SK-N-DZ (cell line): ENCODE results near the gene DGKH.
"Not testable (repeated sequence)": the region's sequence is repeated elsewhere in the genome, so short reads cannot be mapped to it uniquely, and the experiment has no call there.

ENCODE experiments used
- DNase-seq: peaks from one replicate; pipeline ENCODE4 v3.0.0-alpha.2; 2015; ENCODE audit warnings: low spot score

The DGKH gene

GRCh38 chr13:42164557-42165125 is 116.2 kb downstream of the DGKH start:
- no peak for DNase-seq

- no peak for DNase-seq
These were observed 120.0 kb downstream of the DGKH start for GRCh38 chr13:42168496-42168895.

- DNase-seq: no peak
These were observed 121.6 kb downstream of the DGKH start for GRCh38 chr13:42170029-42170428.

DNA sequence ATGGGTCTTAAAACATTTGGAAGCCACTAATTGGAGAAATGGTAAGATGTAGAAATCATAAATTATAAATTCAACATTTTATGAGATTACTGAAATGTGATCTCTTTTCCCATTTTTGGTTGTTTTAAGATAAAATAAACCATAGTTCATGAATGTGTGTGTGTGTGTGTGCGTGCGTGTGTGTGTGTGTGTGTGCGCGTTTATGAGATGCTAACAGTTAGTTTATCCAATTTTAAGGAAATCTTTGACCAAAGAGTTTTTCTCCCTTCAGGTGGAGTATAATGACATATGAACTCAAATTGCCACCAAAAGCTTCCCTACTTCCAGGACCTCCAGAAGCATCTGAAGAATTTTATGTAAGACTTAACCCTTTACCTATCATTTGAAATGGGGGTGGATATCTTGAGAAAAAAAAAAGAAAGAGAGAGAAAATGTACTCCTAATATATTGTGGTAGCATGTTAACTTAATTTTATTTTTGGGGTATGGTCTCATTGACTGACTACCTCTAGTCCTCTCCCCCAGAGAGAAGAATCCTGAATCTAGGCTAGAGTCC is 125.4 kb downstream of the DGKH start:
- DNase-seq: no peak

DNA sequence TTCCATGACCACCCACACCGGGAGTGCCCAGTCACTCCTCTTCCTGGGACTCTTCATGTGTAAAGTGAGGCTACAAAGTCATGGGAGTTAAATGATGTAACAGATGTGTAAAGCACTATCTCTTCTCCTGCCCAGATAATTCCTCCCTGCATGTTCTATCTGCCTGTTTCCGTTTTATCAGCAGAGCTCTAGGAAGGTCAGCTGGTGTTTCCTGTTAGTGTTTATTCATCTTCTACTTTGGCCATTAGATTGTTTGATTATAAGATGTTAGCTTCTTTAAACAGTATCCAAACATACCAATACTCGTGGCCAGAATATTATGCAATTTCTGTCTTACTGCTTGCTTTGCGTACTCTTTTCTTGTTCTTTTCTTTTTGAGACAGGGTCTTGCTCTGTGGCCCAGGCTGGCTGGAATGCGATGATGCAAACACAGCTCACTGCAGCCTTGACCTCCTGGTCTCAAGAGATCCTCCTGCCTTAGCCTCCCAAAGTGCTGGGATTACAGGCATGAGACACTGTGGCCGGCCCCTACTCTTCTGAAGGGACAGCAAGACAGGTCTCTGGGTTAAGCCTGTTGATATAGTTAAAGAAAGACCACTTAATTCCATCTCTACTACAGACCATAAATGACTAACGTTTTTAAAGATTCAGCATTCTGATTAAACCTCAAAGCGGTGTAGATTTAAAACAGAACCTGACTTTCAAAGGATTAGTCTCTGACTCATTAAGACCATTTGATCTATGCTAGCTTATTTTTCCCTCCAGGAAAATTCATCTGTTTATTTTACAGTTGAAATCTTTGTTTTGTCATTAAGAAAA is 126.1 kb downstream of the DGKH start:
- no peak for DNase-seq

- no peak for DNase-seq
These were observed 127.8 kb downstream of the DGKH start for GRCh38 chr13:42176294-42176693.

- no peak for DNase-seq
These were observed 128.7 kb downstream of the DGKH start for GRCh38 chr13:42177189-42177588.

GRCh38 chr13:42181381-42181953 is 133.0 kb downstream of the DGKH start:
- no peak for DNase-seq

DNA sequence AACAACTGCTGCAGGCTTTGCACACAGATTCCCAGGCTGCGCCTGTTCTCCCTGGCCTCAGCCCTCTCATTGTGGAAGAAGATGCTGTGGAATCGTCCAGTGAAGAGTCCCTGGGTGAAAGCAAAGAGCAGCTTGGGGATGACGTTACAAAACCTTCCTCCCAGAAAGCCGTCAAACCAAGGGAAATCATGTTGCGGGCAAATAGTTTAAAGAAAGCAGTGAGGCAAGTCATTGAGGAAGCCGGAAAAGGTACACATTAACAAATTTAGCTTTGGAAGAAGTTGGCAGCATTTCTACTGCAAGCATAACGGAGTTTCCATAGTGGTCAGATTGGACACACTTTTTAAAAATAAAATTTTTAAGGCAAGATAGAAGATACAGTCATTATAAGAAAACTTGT is 140.6 kb downstream of the DGKH start:
- no peak for DNase-seq

GRCh38 chr13:42190529-42190928 is 142.1 kb downstream of the DGKH start:
- no peak for DNase-seq

DNA sequence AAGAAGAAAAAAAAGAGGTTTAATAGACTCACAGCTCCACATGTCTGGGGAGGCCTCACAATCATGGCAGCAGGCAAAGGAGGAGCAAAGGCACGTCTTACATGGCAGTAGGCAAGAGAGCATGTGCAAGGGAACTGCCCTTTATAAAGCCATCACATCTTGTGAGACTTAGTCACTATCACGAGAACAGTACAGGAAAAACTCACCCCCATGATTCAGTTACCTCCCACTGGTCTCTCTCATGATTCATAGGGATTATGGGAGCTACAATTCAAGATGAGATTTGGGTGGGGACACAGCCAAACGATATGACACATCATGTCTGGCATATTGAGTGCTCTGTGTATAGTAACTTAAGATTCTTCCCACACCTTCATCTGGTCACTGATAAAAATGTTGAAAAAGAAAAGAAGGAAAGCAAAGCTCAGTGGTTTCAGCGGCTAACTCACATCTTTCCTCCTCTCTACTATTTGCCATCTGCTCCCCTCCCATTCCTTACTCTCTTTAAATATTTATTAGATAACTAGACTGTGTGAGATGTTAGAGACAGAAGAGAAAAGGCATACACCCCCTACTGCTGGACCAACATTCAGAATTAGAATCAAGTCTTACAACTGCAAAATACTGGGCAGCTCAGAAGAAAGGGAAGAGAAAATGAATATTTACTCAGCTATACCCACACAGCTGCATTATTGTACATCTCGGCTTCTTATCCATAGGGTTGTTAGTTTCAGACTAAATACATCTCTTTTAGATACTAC is 163.4 kb downstream of the DGKH start:
- DNase-seq: no peak

GRCh38 chr13:42214446-42214845 is 166.0 kb downstream of the DGKH start:
- no peak for DNase-seq

DNA sequence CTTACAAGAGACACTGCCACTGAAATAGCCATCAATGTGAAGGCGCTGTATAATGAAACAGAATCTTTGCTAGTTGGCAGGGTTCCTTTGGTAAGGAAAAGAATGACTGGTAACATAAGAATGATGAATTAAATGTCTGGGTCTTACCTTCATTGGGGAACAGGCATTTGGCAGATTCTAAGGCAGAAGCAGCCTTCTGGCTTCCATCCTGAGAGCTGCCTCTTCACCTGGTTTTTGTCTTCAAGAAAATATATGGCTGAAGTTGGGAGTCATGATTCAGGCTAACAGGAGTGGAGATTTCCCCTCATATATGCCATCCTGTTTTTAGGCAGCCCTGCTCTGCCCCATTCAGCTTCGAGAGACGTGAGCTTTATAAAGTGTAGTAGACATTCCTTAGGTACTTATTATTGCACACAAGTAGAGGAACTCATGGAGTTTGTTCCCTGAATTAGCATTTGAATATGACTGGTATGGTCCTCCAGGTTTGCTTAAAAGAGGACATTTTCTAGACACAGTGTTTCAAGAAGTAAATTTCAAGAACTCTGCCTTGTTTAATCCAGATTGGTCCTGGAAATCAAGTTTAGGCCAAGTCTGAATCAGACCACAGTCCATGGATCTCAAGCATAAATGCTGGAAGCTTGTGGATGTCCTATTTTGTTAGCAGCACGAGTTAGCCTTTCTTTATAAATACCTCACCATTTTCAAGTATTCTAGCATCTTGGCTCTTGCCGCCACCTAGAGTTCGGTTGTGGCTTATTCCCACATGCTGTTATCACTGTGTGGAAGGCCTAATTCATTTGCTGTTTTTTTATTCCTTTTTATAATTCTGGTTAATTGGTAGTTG is 167.4 kb downstream of the DGKH start:
- DNase-seq: peak; percentile 27

- no peak for DNase-seq
These were observed 167.9 kb downstream of the DGKH start for GRCh38 chr13:42216422-42216735.

- DNase-seq: no peak
These were observed 170.1 kb downstream of the DGKH start for GRCh38 chr13:42218576-42218975.

GRCh38 chr13:42219051-42219450 is 170.6 kb downstream of the DGKH start:
- DNase-seq: no peak

GRCh38 chr13:42219876-42220275 is 171.4 kb downstream of the DGKH start:
- DNase-seq: no peak

DNA sequence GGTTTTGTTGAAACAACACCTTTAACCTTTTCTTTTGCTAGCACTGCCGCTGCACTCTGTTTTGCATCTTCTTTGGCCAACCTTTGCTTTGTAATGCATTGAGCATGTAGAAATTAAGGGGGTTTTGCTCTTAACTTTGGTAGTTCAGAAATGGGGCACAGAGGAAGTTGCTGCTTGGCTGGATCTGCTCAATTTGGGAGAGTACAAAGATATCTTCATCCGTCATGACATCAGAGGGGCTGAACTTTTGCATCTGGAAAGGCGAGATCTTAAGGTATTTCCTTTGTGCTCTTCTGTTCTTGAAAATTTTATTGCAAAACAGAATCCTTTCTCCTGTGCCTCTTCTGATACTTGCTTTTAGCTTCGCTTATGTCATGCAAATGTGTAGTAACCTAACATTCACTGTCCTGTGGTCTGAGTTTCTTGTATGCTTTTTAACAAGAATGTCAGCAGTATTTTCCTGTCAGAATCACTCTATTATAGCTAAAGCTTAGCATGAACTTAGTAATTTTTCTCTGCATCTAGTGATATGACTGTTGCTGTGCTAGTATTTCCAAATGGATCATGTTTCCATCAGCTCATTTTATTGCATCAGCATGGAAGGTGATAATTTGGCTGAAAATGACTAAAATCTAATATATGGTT is 172.8 kb downstream of the DGKH start:
- no peak for DNase-seq

DNA sequence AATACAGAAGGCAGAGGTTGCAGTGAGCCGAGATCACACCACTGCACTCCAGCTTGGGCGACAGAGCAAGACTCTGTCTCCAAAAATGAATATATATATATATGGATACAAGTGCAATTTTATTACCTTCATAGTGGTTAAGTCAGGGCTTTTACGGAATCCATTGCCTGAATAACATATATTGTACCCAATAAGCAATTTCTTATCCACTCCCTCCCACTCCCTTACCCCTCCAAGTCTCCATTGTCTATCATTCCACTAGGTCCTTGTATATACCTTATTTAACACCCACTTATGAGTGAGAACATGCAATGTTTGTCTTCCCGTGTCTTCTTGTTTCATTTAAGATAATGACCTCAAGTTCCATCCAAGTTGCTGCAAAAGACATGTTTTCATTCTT is 175.2 kb downstream of the DGKH start:
- no peak for DNase-seq

DNA sequence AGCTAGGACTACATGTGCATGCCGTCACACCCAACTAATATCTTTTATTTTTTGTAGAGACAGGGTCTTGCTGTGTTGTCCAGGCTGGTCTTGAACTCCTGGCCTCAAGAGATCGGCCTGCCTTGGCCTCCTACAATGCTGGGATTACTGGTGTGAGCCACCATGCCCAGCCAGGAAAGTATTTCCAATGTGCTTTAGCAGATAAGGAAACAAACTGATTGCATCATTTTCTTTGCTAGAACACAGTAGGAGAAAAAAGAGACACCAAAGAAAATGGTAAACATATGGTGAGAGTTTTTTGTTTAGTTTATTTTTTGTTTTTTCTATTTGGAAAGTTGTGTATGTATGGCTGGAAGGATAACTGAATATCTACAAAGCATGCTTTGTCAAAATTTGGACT is 176.6 kb downstream of the DGKH start:
- DNase-seq: no peak

DNA sequence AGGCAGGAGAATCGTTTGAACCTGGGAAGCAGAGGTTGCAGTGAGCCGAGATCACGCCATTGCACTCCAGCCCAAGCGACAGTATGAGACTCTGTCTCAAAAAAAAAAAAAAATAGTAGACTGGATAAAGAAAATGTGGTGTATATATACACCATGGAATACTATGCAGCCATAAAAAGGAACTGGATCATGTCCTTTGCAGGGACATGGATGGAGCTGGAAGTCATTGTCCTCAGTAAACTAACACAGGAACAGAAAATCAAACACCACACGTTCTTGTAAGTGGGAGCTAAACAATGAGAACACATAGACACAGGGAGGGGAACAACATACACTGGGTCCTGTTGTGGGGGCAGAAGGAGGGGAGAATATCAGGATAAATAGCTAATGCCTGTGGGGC is 178.3 kb downstream of the DGKH start:
- not testable (repeated sequence) for DNase-seq
